ENCODE results near the gene MED12. TPM values are rescaled to one million over a fixed set of nuclear protein-coding genes. Genes with fewer than 3 reads are reported as not detected.

The MED12 gene
- total and polyA plus RNA-seq, 2 experiments from 2014 or later: 7.1 to 40.6 TPM

DNA sequence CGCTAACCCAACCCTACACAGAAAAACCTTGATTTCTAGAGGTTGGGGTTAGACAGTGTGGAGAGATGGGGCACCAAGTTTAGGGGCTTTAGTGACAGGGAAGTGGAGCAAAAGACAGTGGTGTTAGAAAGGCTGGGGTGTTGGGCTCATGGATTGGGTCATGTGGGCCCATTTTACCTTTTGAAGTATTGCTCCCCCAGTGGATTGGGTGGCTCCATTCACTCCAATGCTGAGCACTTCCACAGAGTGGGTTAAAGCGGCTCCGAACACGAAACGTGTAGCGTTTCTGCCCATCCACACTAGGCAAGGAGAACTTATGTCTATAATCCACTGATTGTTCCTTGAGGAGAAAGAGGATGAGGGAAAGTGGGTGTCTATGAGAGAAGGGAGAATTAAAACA lies 9.3 kb upstream of the MED12 start:
- Histone ChIP-seq H3K4me2 (no peak overlapping the region), H3K27ac (ENCODE audit: low read depth) (no peak overlapping the region), H3K4me1 (ENCODE audit: insufficient read depth) (peaks cover 14% of the 10 kb centered on the region), H3F3A (replicated peaks; ENCODE audit: low read depth) (no peaks in the 10 kb centered on the region), H3K9me2 (ENCODE audit: insufficient read depth) (no peaks in the 10 kb centered on the region), H3K4me3 (no peak overlapping the region), H3K36me3 (ENCODE audit: insufficient read depth) (no peaks in the 10 kb centered on the region), H3K79me2 (replicated peaks; ENCODE audit: insufficient read depth) (no peaks in the 10 kb centered on the region), H4K20me1 (replicated peaks; ENCODE audit: insufficient read depth) (no peaks in the 10 kb centered on the region), H2AFZ (no peak overlapping the region), H3K27me3 (ENCODE audit: insufficient read depth) (peaks cover 31% of the 10 kb centered on the region)
- no peaks in the 10 kb centered on the region for H3K36me3 Mint-ChIP-seq (ENCODE audit: low read depth)
- ATAC-seq (no peak), DNase-seq (ENCODE audit: low spot score) (no peak)
- TF ChIP-seq, protein P1, sequence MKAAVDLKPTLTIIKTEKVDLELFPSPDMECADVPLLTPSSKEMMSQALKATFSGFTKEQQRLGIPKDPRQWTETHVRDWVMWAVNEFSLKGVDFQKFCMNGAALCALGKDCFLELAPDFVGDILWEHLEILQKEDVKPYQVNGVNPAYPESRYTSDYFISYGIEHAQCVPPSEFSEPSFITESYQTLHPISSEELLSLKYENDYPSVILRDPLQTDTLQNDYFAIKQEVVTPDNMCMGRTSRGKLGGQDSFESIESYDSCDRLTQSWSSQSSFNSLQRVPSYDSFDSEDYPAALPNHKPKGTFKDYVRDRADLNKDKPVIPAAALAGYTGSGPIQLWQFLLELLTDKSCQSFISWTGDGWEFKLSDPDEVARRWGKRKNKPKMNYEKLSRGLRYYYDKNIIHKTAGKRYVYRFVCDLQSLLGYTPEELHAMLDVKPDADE (IDR thresholded peaks at IDR 0.05): no peak
- TF ChIP-seq EZH2 (IDR thresholded peaks at IDR 0.05; ENCODE audit: low read depth, unreplicated experiment) (no peak), JUNB (IDR thresholded peaks at IDR 0.05; ENCODE audit: unreplicated experiment) (no peak), ZNF331 (CRISPR knock-in tag; IDR thresholded peaks at IDR 0.05; ENCODE audit: low read depth) (no peak), NANOG (IDR thresholded peaks at IDR 0.05; ENCODE audit: borderline replicate concordance) (no peak), CREB1 (CRISPR knock-in tag; IDR thresholded peaks at IDR 0.05; ENCODE audit: low read depth) (no peak)
- TF ChIP-seq, protein P2, sequence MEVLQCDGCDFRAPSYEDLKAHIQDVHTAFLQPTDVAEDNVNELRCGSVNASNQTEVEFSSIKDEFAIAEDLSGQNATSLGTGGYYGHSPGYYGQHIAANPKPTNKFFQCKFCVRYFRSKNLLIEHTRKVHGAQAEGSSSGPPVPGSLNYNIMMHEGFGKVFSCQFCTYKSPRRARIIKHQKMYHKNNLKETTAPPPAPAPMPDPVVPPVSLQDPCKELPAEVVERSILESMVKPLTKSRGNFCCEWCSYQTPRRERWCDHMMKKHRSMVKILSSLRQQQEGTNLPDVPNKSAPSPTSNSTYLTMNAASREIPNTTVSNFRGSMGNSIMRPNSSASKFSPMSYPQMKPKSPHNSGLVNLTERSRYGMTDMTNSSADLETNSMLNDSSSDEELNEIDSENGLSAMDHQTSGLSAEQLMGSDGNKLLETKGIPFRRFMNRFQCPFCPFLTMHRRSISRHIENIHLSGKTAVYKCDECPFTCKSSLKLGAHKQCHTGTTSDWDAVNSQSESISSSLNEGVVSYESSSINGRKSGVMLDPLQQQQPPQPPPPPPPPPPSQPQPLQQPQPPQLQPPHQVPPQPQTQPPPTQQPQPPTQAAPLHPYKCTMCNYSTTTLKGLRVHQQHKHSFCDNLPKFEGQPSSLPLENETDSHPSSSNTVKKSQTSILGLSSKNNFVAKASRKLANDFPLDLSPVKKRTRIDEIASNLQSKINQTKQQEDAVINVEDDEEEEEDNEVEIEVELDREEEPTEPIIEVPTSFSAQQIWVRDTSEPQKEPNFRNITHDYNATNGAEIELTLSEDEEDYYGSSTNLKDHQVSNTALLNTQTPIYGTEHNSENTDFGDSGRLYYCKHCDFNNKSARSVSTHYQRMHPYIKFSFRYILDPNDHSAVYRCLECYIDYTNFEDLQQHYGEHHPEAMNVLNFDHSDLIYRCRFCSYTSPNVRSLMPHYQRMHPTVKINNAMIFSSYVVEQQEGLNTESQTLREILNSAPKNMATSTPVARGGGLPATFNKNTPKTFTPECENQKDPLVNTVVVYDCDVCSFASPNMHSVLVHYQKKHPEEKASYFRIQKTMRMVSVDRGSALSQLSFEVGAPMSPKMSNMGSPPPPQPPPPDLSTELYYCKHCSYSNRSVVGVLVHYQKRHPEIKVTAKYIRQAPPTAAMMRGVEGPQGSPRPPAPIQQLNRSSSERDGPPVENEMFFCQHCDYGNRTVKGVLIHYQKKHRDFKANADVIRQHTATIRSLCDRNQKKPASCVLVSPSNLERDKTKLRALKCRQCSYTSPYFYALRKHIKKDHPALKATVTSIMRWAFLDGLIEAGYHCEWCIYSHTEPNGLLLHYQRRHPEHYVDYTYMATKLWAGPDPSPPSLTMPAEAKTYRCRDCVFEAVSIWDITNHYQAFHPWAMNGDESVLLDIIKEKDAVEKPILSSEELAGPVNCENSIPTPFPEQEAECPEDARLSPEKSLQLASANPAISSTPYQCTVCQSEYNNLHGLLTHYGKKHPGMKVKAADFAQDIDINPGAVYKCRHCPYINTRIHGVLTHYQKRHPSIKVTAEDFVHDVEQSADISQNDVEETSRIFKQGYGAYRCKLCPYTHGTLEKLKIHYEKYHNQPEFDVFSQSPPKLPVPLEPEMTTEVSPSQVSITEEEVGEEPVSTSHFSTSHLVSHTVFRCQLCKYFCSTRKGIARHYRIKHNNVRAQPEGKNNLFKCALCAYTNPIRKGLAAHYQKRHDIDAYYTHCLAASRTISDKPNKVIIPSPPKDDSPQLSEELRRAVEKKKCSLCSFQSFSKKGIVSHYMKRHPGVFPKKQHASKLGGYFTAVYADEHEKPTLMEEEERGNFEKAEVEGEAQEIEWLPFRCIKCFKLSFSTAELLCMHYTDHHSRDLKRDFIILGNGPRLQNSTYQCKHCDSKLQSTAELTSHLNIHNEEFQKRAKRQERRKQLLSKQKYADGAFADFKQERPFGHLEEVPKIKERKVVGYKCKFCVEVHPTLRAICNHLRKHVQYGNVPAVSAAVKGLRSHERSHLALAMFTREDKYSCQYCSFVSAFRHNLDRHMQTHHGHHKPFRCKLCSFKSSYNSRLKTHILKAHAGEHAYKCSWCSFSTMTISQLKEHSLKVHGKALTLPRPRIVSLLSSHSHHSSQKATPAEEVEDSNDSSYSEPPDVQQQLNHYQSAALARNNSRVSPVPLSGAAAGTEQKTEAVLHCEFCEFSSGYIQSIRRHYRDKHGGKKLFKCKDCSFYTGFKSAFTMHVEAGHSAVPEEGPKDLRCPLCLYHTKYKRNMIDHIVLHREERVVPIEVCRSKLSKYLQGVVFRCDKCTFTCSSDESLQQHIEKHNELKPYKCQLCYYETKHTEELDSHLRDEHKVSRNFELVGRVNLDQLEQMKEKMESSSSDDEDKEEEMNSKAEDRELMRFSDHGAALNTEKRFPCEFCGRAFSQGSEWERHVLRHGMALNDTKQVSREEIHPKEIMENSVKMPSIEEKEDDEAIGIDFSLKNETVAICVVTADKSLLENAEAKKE (CRISPR knock-in tag; IDR thresholded peaks at IDR 0.05): no peak
- H3K4me3 Mint-ChIP-seq: no peak overlapping the region
- no peak overlapping the region for H3K27ac Mint-ChIP-seq
- no peaks in the 10 kb centered on the region for H3K9me3 Mint-ChIP-seq
- H3K4me1 Mint-ChIP-seq: peaks cover 23% of the 10 kb centered on the region
- H3K27me3 Mint-ChIP-seq (ENCODE audit: insufficient read depth, low read depth, poor library complexity): peaks cover 2% of the 10 kb centered on the region

Measured in GM23338 (cell line).